HUES6 (cell line): ENCODE measurements around the gene AVP.

Experiments
- H3K27ac ChIP-seq: 2 replicates; pipeline ENCODE4 v1.7.0; 2013; ENCODE audit warnings: low read depth, mild to moderate bottlenecking, low read length, inconsistent platforms
- H3K27me3 ChIP-seq: 2 replicates; pipeline ENCODE4 v1.6.1; 2013; ENCODE audit warnings: low read length; ENCODE audit not compliant: control insufficient read depth, insufficient read depth
- H3K36me3 ChIP-seq: 2 replicates; pipeline ENCODE4 v1.6.1; 2013; ENCODE audit warnings: low read length; ENCODE audit not compliant: control insufficient read depth, insufficient read depth
- H3K4me1 ChIP-seq: 2 replicates; pipeline ENCODE4 v1.6.1; 2013; ENCODE audit warnings: low read length; ENCODE audit not compliant: control insufficient read depth, insufficient read depth
- H3K4me3 ChIP-seq: 2 replicates; pipeline ENCODE4 v1.5.1; 2013; ENCODE audit warnings: low read depth, low read length
- H3K9ac ChIP-seq: one replicate; pipeline ENCODE4 v1.6.1; 2013; ENCODE audit warnings: mild to moderate bottlenecking, low read length
- H3K9me3 ChIP-seq: 2 replicates; pipeline ENCODE4 v1.6.1; 2013; ENCODE audit warnings: low read depth, low read length; ENCODE audit not compliant: control insufficient read depth, insufficient read depth

AVP gene

DNA sequence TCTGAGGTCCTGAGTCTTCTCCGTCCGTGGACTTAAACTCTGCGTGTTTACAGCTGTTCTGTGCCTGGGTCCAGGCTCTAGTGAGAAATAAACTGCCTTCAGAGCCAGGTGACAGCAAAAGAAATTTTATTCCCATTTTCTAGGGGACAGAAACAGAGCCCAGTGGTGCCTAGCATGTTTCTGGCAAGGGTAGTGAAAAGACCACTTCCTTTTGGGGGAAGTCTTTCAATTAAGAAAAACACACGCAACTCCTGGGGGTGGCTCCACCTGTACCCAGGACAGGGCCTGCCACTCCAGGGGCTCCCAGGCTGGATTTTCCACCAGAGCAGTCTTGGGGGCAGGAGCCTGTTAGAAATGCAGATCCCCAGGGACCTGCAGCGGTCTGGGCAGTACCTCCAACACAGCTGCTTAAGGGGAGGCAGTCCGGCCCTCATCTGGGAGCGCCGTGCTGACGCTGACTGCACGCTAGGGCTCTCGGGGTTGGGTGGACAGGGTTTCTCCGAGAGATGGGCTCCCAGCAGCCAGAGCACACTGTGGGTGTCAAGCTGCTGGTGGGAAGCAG is 23.0 kb upstream of the AVP start:
- H3K4me1 ChIP-seq = no peaks in the 10 kb centered on the region
- no peaks in the 10 kb centered on the region for H3K27me3 ChIP-seq
- no peaks in the 10 kb centered on the region for H3K9me3 ChIP-seq
- H3K27ac ChIP-seq = no peak overlapping the region
- peak overlapping the region; percentile 7 for H3K9ac ChIP-seq
- H3K4me3 ChIP-seq = no peak overlapping the region
- no peaks in the 10 kb centered on the region for H3K36me3 ChIP-seq

DNA sequence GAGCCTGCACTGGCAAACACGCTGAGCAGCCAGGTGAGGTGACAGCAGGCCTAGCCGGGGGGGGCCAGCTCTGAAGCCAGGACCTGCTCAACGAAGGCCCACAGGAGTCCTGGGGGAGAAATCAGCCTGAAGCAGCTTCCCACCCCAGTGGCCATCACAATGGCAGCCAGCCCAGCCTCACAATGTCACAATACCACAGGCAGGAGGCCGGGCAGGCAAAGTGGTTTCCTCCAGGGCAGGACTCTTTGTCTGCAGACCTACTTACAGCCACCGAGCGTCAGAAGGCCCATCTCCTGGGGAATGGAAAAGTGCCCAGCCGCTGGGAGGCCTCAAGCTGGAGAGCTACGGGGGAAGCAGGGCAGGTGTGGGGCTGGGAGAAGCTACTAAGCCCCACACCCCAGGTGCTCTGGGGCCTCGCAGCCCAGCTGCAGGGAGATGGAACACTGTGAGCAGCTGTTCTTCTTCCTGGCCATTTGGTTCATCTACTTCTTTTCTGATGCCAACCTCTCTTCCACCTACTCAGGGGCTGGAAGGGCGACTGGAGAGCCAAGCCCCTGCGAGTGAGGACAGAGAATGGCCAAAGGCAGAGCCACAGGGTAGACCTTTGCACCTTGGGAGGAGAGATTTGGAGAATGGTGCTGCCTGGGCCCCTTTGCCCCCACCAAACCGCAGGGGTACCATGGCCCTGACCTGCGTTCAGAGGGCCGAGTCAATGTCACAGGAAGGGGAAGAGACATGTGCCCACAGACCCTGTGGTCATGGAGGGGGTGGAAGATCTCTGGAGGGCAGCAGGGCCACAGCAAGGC is 22.3 kb upstream of the AVP start:
- Histone ChIP-seq H3K27me3 (no peaks in the 10 kb centered on the region), H3K27ac (no peak overlapping the region), H3K9me3 (no peaks in the 10 kb centered on the region), H3K36me3 (no peaks in the 10 kb centered on the region), H3K9ac (peak overlapping the region; percentile 7), H3K4me1 (no peaks in the 10 kb centered on the region), H3K4me3 (no peak overlapping the region)

DNA sequence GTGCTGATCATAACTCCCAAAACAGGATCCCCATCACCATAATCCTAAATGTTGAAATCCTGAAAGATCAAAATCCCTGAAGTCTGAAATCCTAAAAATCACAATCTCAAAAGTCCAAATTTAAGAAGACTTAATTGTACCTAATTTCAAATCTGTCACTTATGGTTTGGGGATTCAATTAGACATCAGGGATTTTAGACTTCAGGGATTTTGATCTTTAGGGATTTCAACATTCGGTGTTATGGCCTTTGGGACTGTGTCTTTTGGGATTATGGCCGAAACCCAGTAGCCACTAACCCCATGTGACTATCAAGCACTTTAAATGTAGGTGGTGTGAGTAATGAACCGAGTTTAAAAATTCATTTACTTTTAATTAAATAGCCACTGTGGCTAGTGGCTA is 21.7 kb upstream of the AVP start:
- no peak overlapping the region for H3K27ac ChIP-seq
- H3K36me3 ChIP-seq = no peaks in the 10 kb centered on the region
- no peak overlapping the region for H3K9ac ChIP-seq
- no peaks in the 10 kb centered on the region for H3K4me1 ChIP-seq
- H3K4me3 ChIP-seq = no peak overlapping the region
- H3K27me3 ChIP-seq = no peaks in the 10 kb centered on the region
- no peaks in the 10 kb centered on the region for H3K9me3 ChIP-seq

DNA sequence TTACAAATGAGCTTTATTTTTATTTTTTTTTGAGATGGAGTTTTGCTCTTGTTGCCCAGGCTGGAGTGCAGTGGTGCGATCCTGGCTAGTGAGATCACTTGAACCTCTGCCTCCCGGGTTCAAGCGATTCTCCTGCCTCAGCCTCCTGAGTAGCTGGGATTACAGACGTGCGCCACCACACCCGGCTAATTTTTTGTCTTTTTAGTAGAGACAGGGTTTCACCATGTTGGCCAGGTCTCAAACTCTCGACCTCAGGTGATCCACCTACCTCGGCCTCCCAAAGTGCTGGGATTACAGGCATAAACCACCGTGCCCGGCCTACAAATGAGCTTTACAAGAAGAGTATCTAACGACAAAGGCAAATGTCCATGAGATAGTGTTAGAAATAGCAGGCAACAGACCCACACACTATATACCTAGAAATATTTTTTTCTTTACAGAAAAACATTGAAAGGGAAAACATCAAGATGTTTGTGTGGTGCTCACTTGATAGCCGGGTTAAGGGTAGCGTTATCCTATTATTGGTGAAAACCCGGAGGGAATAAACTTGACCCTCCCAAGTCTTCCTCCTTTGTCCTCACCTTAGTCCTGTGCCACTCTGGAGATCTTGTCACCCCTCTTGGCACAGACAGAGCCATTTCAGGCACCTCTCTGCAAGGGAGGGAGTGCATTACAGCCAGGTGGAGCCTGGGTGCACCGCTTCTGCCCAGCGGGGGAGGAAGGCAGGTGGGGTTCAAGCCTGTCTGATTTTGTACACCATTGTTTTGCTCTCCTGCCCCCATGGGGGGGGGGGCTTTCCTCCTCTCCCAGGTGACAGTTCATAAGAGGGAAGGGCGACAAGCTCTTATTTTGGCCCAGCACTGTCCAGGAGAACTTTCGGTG is 21.0 kb upstream of the AVP start:
- no peak overlapping the region for H3K9ac ChIP-seq
- H3K27me3 ChIP-seq = no peaks in the 10 kb centered on the region
- no peaks in the 10 kb centered on the region for H3K4me1 ChIP-seq
- H3K36me3 ChIP-seq = no peaks in the 10 kb centered on the region
- H3K9me3 ChIP-seq = no peaks in the 10 kb centered on the region
- no peak overlapping the region for H3K4me3 ChIP-seq
- no peak overlapping the region for H3K27ac ChIP-seq

DNA sequence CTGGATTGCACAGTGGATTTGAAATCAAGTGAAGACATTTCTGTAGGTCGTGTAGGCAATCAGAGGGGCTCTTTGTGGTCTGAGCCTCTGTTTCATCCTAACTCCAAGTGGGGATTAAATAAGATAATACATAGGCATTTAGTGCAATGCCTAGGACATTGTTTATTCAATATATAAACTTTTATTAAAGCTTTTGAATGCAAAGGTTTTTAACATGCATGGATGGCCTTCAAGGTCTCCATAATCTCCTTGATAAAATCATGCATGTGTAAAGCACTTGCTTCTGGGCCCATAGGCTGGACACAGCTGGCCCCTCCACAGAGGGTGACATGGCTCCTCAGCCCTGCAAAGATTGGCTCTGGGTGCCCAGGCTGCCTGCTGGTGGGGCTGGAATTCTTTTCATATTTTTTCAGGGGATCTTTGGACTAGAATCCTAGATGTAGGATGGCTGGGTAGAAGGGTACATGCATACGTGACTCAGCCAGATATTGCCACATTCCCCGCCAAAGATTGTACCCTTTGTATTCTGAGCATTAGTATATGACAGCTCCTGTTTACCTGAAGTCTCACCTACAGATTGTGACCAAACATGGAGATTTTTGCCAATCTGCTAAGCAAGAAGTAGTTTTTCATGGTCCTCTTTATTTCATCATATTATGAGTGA is 19.0 kb upstream of the AVP start:
- Histone ChIP-seq H3K27me3 (no peaks in the 10 kb centered on the region), H3K4me1 (no peaks in the 10 kb centered on the region), H3K9me3 (no peaks in the 10 kb centered on the region), H3K9ac (no peak overlapping the region), H3K4me3 (no peak overlapping the region), H3K36me3 (no peaks in the 10 kb centered on the region), H3K27ac (no peak overlapping the region)

DNA sequence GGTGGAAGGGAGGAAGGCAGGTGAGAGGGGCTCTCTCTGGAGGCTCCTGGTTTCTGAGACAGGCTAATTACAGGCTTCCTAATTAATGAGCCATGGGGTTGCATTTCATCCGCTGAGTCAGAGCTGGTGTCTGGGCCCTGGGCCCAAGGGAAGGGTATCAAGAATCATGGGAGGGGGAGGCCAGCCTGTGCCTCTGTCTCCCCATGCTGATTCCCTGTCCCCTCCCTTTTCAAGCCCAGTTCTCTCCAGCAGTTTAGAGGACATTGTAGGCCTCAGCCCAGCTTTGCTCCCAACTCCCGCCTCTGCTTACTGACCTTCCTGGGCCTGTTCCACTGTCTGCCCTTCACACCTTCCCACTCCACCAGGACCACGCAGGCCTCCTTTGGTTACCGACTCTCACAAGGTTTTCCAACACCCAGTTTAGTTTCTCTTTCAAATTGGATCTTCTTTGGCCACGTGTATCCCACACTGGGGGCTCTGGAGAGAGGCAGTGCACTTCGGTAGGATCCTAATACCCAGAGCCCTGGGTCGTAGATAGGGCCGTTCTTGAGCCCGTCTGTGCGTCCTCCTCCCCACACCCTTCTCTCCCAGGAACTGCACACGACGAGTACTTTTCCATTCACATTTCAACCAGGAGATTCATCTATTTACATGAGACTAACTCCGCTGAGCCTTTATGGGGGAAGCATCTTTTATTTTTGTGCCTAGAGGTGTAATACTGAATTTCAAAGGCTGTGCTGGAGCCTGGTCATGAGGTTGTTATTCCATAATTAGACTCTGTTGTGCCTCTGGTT is 18.2 kb upstream of the AVP start:
- Histone ChIP-seq H3K27ac (no peak overlapping the region), H3K9ac (no peak overlapping the region), H3K4me1 (no peaks in the 10 kb centered on the region), H3K4me3 (no peak overlapping the region), H3K27me3 (no peaks in the 10 kb centered on the region), H3K36me3 (no peaks in the 10 kb centered on the region), H3K9me3 (no peaks in the 10 kb centered on the region)

DNA sequence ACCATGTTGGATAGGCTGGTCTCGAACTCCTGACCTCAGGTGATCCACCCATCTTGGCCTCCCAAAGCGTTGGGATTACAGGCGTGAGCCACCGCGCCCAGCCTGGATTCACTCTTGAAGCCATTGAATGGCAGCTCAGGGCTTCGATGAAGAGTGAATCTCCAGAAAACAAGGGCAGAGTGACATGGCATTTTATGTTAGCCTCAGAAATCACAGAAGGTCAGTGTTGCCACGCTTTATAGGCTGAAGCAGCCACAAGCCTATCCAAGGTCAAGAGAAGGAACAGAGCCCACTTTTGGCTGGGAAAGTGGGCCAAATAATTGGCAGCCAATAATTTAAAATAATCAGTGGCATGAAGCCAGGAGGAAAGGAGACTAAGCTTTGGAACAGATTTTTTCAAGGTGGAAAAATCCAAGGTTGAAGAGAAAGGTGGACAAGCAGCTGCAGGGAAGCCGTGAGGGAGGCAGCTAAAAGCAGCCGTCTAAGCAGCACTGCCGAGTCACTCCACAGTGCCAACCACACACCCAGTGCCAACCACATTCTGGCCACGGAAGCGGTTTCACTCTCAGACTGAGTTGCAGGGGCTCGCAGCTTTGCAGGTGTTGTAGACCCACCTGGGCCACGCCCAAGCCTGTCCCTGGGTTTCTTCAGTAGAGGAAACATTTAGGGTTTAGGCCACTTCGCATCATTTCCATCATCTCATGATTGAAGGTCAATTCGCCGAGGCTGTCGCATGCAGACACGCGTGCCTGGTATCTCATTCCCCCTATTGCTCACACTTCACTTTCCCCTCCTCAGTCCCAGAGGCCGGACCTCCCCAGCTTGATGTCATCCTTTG is 17.4 kb upstream of the AVP start:
- no peaks in the 10 kb centered on the region for H3K9me3 ChIP-seq
- H3K27ac ChIP-seq = no peak overlapping the region
- H3K27me3 ChIP-seq = no peaks in the 10 kb centered on the region
- H3K36me3 ChIP-seq = no peaks in the 10 kb centered on the region
- H3K9ac ChIP-seq = no peak overlapping the region
- H3K4me1 ChIP-seq = no peaks in the 10 kb centered on the region
- no peak overlapping the region for H3K4me3 ChIP-seq

DNA sequence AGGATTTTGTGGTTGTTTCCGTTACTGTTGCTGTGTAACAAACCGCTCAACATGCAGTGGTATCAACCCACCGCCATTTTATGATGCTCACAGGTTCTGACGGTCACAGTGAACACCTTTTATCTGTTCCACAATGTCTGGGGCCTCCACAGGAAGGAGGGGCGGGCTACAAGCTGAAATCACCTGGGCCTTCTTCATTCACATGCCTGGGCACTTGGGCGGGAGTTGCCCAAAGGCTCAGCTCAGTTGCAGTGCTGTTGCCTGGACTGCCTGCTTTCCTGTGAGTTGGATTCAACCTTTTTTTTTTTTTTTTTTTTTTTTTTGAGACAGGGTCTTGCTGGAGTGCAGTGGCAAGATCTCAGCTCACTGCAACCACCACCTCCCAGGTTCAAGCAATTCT is 16.7 kb upstream of the AVP start:
- H3K27me3 ChIP-seq = no peaks in the 10 kb centered on the region
- H3K9ac ChIP-seq = no peak overlapping the region
- no peaks in the 10 kb centered on the region for H3K4me1 ChIP-seq
- no peaks in the 10 kb centered on the region for H3K36me3 ChIP-seq
- H3K9me3 ChIP-seq = no peaks in the 10 kb centered on the region
- no peak overlapping the region for H3K4me3 ChIP-seq
- H3K27ac ChIP-seq = no peak overlapping the region

DNA sequence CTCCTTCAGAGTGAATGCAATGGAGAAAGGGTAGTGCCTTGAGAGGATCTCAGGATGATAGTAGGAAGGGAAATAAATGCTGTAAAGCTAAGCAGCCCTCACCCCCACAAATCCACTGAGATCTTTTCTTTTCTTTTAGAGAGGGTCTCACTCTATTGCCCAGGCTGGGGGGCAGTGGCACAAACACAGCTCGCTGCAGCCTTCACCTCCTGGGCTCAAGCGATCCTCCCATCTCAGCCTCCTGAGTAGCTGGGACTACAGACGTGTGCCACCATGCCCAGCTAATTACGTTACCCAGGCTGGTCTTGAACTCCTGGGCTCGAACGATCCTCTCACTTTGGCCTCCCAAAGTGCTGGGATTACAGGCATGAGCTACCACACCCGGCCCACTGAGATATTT is 16.0 kb upstream of the AVP start:
- H3K4me1 ChIP-seq = no peaks in the 10 kb centered on the region
- H3K27ac ChIP-seq = no peak overlapping the region
- no peaks in the 10 kb centered on the region for H3K27me3 ChIP-seq
- no peaks in the 10 kb centered on the region for H3K36me3 ChIP-seq
- H3K4me3 ChIP-seq = no peak overlapping the region
- no peaks in the 10 kb centered on the region for H3K9me3 ChIP-seq
- H3K9ac ChIP-seq = no peak overlapping the region
